ENCODE measurements around the gene GINS1. TPM values are rescaled to one million over a fixed set of nuclear protein-coding genes. Genes with fewer than 3 reads are reported as not detected.
A peak's percentile ranks its signal among the peaks of the same experiment; 100 is the strongest.

GINS1 gene
- total RNA-seq, 1 experiment from 2014 or later, result 74.3 TPM

- H4K20me1 ChIP-seq (ENCODE audit: control insufficient read depth, insufficient read depth, insufficient read length), result no peaks in the 10 kb centered on the region
- no peaks in the 10 kb centered on the region; the same call in 1 of the 2 replicates for H3K27me3 Mint-ChIP-seq (ENCODE audit: low read depth)
- no peaks in the 10 kb centered on the region for H3K9me3 ChIP-seq (ENCODE audit: control insufficient read depth, low read depth, low read length)
- H3K27me3 ChIP-seq (ENCODE audit: insufficient read depth, low read length), result no peaks in the 10 kb centered on the region
- H3K4me3 Mint-ChIP-seq, result peak overlapping the region; percentile 77 to 92
- H2BK20ac ChIP-seq (ENCODE audit: low read depth, low read length, poor library complexity, severe bottlenecking), result no peak overlapping the region
- TF ChIP-seq CTCF (conservative IDR thresholded peaks at IDR 0.05), result no peak
- no peak overlapping the region for H4K8ac ChIP-seq (replicated peaks; ENCODE audit: insufficient read length, low read depth, low read length)
- peaks cover 2% of the 10 kb centered on the region for H3K79me1 ChIP-seq (ENCODE audit: insufficient read depth, low read depth, low read length, poor library complexity, severe bottlenecking)
- WGBS (ENCODE audit: extremely low coverage, insufficient read length, low lambda C conversion rate), result no CpG with 5 or more reads among the region's 19 CpGs
- H3K9ac ChIP-seq (ENCODE audit: extremely low read depth, insufficient read length, low read length), result peak overlapping the region; percentile 5
- no peak for DNase-seq
- peak overlapping the region; percentile 92 for H3K4me2 ChIP-seq (ENCODE audit: insufficient read depth, insufficient read length, low read length)
- no peak overlapping the region for H4K5ac ChIP-seq (ENCODE audit: insufficient read length, low read depth, low read length)
- no peak overlapping the region for H3K14ac ChIP-seq (ENCODE audit: insufficient read depth, low read length)
- H4K91ac ChIP-seq (ENCODE audit: insufficient read length, low read depth, low read length), result no peak overlapping the region
- no peak overlapping the region for H3T11ph ChIP-seq (ENCODE audit: low read length)
- H3K18ac ChIP-seq (ENCODE audit: insufficient read length, low read depth, low read length), result no peak overlapping the region
- peaks cover 11% of the 10 kb centered on the region in 2 experiments for H3K4me1 Mint-ChIP-seq
- H2BK120ac ChIP-seq (ENCODE audit: low read depth, low read length, poor library complexity, severe bottlenecking), result no peak overlapping the region
- H2AFZ ChIP-seq (ENCODE audit: low read length), result no peak overlapping the region
- H3K27ac ChIP-seq (ENCODE audit: insufficient read length, low read depth, low read length), result no peak overlapping the region
- H3K79me2 ChIP-seq (ENCODE audit: insufficient read depth, low read length), result peaks cover 11% of the 10 kb centered on the region; the same call in 1 of the 2 replicates
- H3K23ac ChIP-seq (ENCODE audit: insufficient read length, low read depth, low read length), result no peak overlapping the region
- no peaks in the 10 kb centered on the region for H3K23me2 ChIP-seq (ENCODE audit: insufficient read length, low read depth, low read length, poor library complexity, severe bottlenecking)
- H3K27ac Mint-ChIP-seq, result peak overlapping the region in 1 of 3 experiments; percentile 14; a peak in 1 of 7 replicates
- no peak overlapping the region for H3K56ac ChIP-seq (ENCODE audit: insufficient read length, low read depth, low read length)
- H3K36me3 Mint-ChIP-seq (ENCODE audit: insufficient read depth in 1 of 3, low read depth in 3 of 3), result peaks cover 15 to 25% (median 19%) of the 10 kb centered on the region in 3 experiments
- H2BK15ac ChIP-seq (ENCODE audit: low read depth, low read length), result no peak overlapping the region
- no peaks in the 10 kb centered on the region for H3K9me3 Mint-ChIP-seq
- no peak overlapping the region for H2AK5ac ChIP-seq (ENCODE audit: insufficient read length, low read length)
- H3K4ac ChIP-seq (ENCODE audit: low read depth, low read length), result no peak overlapping the region
- no peak overlapping the region for H2BK5ac ChIP-seq (ENCODE audit: insufficient read length, low read length)
- no peak overlapping the region for H2BK12ac ChIP-seq (ENCODE audit: insufficient read length, low read depth, low read length)
- no peaks in the 10 kb centered on the region for H3K4me1 ChIP-seq (ENCODE audit: insufficient read depth, low read length)
Measured at GRCh38 chr20:25389401-25389857, 18.0 kb upstream of the GINS1 start.
